ENCODE results near the gene RHEB. TPM values are rescaled to one million over a fixed set of nuclear protein-coding genes. Genes with fewer than 3 reads are reported as not detected.

RHEB gene
- total RNA-seq, 2 donors from 2014 or later = 119 to 138 TPM

GRCh38 chr7:151438864-151439601, 80.7 kb downstream of the RHEB start:
- intact Hi-C loops (cut with DNase I) = no loop called here

GRCh38 chr7:151437866-151438516, 81.7 kb downstream of the RHEB start:
- DNase-seq (ENCODE audit: low spot score) = no peak
- intact Hi-C loops (cut with DNase I) = no loop called here

More at GRCh38 chr7:151438864-151439601, 80.7 kb downstream of the RHEB start:
- DNase-seq (ENCODE audit: low spot score) = no peak

GRCh38 chr7:151437159-151437553, 82.5 kb downstream of the RHEB start:
- intact Hi-C loops (cut with DNase I) = no loop called here
- DNase-seq (ENCODE audit: low spot score) = no peak

GRCh38 chr7:151436446-151437158, 83.1 kb downstream of the RHEB start:
- intact Hi-C loops (cut with DNase I) = no loop called here
- DNase-seq (ENCODE audit: low spot score) = peak; percentile 90

GRCh38 chr7:151435971-151436370, 83.7 kb downstream of the RHEB start:
- DNase-seq (ENCODE audit: low spot score) = peak; percentile 73
- intact Hi-C loops (cut with DNase I) = no loop called here

- intact Hi-C loops (cut with DNase I) = no loop called here
- DNase-seq (ENCODE audit: low spot score) = peak; percentile 60
Observed at GRCh38 chr7:151435103-151435916, 84.4 kb downstream of the RHEB start.

GRCh38 chr7:151434549-151434948, 85.1 kb downstream of the RHEB start:
- DNase-seq (ENCODE audit: low spot score) = no peak
- intact Hi-C loops (cut with DNase I) = no loop called here

- intact Hi-C loops (cut with DNase I) = loop anchor here in 1 of 2 donors (2.0 kb wide), 1 partner anchor 241 kb away; no protein-coding TSS in a partner anchor
- peak; percentile 47 for DNase-seq (ENCODE audit: low spot score)
Observed at GRCh38 chr7:151433721-151434400, 85.8 kb downstream of the RHEB start.

- intact Hi-C loops (cut with DNase I) = loop anchor here in 1 of 2 donors (2.0 kb wide), 1 partner anchor 240 kb away; no protein-coding TSS in a partner anchor
- DNase-seq (ENCODE audit: low spot score) = peak; percentile 64
Observed at GRCh38 chr7:151432658-151433521, 86.8 kb downstream of the RHEB start.

- intact Hi-C loops (cut with DNase I) = loop anchor here in 1 of 2 donors (2.0 kb wide), 1 partner anchor 239 kb away; no protein-coding TSS in a partner anchor
- DNase-seq (ENCODE audit: low spot score) = peak; percentile 78
Observed at GRCh38 chr7:151431768-151432311, 87.9 kb downstream of the RHEB start.

- peak; percentile 68 for DNase-seq (ENCODE audit: low spot score)
- intact Hi-C loops (cut with DNase I) = no loop called here
Observed at GRCh38 chr7:151431281-151431767, 88.4 kb downstream of the RHEB start.

- intact Hi-C loops (cut with DNase I) = no loop called here
- DNase-seq (ENCODE audit: low spot score) = peak; percentile 53
Observed at GRCh38 chr7:151430391-151431205, 89.1 kb downstream of the RHEB start.

- intact Hi-C loops (cut with DNase I) = no loop called here
- peak; percentile 58 for DNase-seq (ENCODE audit: low spot score)
Observed at GRCh38 chr7:151429560-151430331, 89.9 kb downstream of the RHEB start.

- DNase-seq (ENCODE audit: low spot score) = peak; percentile 65
- intact Hi-C loops (cut with DNase I) = no loop called here
Observed at GRCh38 chr7:151429237-151429559, 90.5 kb downstream of the RHEB start.

GRCh38 chr7:151428378-151429236, 91.1 kb downstream of the RHEB start:
- DNase-seq (ENCODE audit: low spot score) = peak; percentile 62
- intact Hi-C loops (cut with DNase I) = no loop called here
